Keratinocyte (primary cell): ENCODE results near the gene TSGA10. TPM values are rescaled to one million over a fixed set of nuclear protein-coding genes. Genes with fewer than 3 reads are reported as not detected.

ENCODE experiments used
- DNase-seq: peaks from one replicate; pipeline ENCODE4 v3.0.0-alpha.2; 2011; ENCODE audit warnings: low read depth, missing footprints, low spot score
- FAIRE-seq: peaks from 2 replicates; lab custom pipeline; 2011; peaks lifted over from hg19 to GRCh38; lab: Jason Lieb, UNC
- H2AFZ ChIP-seq: 2 replicates; pipeline ENCODE4 v1.6.0; 2012; ENCODE audit warnings: low read length, control low read depth, inconsistent platforms; ENCODE audit not compliant: control insufficient read depth
- H3K27ac ChIP-seq: 2 replicates; pipeline ENCODE4 v1.5.1; 2011; ENCODE audit warnings: low read length; ENCODE audit not compliant: control insufficient read depth, insufficient read depth
- H3K27me3 ChIP-seq: 3 replicates; pipeline ENCODE4 v1.6.0; 2011; ENCODE audit warnings: low read length; ENCODE audit not compliant: control insufficient read depth, insufficient read depth; ENCODE audit errors: extremely low read depth
- H3K36me3 ChIP-seq, 2 experiments: 2 replicates in 1 of 2; 3 replicates in 1 of 2; pipeline ENCODE4 v1.5.1; 2011; ENCODE audit warnings: low read length in 2 of 2, mild to moderate bottlenecking in 1 of 2; ENCODE audit not compliant: control insufficient read depth in 2 of 2, insufficient read depth in 2 of 2; ENCODE audit errors: extremely low read depth in 1 of 2
- H3K4me1 ChIP-seq: 3 replicates; pipeline ENCODE4 v1.5.1; 2011; ENCODE audit warnings: low read length; ENCODE audit not compliant: control insufficient read depth, insufficient read depth; ENCODE audit errors: extremely low read depth
- H3K4me2 ChIP-seq: 3 replicates; pipeline ENCODE4 v1.6.0; 2011; ENCODE audit warnings: low read depth, low read length; ENCODE audit not compliant: control insufficient read depth, insufficient read depth; ENCODE audit errors: extremely low read depth
- H3K4me3 ChIP-seq, 3 experiments: fragments of 200-600 bp in 1 of 3; sonication (generic) in 1 of 3; 2 replicates in 2 of 3; 3 replicates in 1 of 3; pipeline ENCODE4 v1.5.1; 2011 to 2016; ENCODE audit warnings: low read length in 3 of 3, mild to moderate bottlenecking in 3 of 3, control low read depth in 2 of 3, inconsistent platforms in 1 of 3, low read depth in 1 of 3, mixed read lengths in 1 of 3, mixed run types in 1 of 3, moderate library complexity in 1 of 3; ENCODE audit not compliant: control insufficient read depth in 2 of 3, insufficient read depth in 2 of 3; ENCODE audit errors: extremely low read depth in 1 of 3
- H3K79me2 ChIP-seq: 2 replicates; pipeline ENCODE4 v1.6.0; 2012; ENCODE audit warnings: low read length; ENCODE audit not compliant: control insufficient read depth, insufficient read depth
- H3K9ac ChIP-seq: 3 replicates; pipeline ENCODE4 v1.6.0; 2011; ENCODE audit warnings: low read length; ENCODE audit not compliant: control insufficient read depth, insufficient read depth; ENCODE audit errors: extremely low read depth
- H3K9me1 ChIP-seq: 3 replicates; pipeline ENCODE4 v1.6.0; 2011; ENCODE audit warnings: low read length; ENCODE audit not compliant: control insufficient read depth, insufficient read depth; ENCODE audit errors: extremely low read depth
- H3K9me3 ChIP-seq: 2 replicates; pipeline ENCODE4 v1.5.1; 2012; ENCODE audit warnings: low read depth, low read length; ENCODE audit not compliant: control insufficient read depth
- H4K20me1 ChIP-seq: 3 replicates; pipeline ENCODE4 v1.6.0; 2011; ENCODE audit warnings: low read length; ENCODE audit not compliant: control insufficient read depth, insufficient read depth; ENCODE audit errors: extremely low read depth
- CTCF ChIP-seq, 3 experiments: IDR thresholded peaks in 1 of 3; conservative IDR thresholded peaks in 1 of 3; optimal IDR thresholded peaks in 1 of 3; 2 replicates in 2 of 3; 3 replicates in 1 of 3; pipeline versions ENCODE3 to v1.5.1; 2011; ENCODE audit warnings: low read length in 3 of 3, mild to moderate bottlenecking in 3 of 3, moderate library complexity in 2 of 3, control low read depth in 1 of 3, inconsistent platforms in 1 of 3; ENCODE audit not compliant: insufficient read depth in 2 of 3; ENCODE audit errors: extremely low read depth in 1 of 3
- EZH2 ChIP-seq: IDR thresholded peaks from one replicate; pipeline ENCODE4 v1.6.1; 2012; ENCODE audit warnings: inconsistent platforms, mild to moderate bottlenecking, low read length, moderate library complexity
- dilution Hi-C: fragments of 300-500 bp; cut with MboI; formaldehyde crosslinking; loops from one replicate; pipeline ENCODE4 v1.7.0; 2020; ENCODE audit warnings: low sequenced_read_pairs; ENCODE audit not compliant: extremely low pct_ligation_motif_present
- polyA plus RNA-seq, 5 experiments: library from polyadenylated mRNA; depleted of rRNA in 3 of 5; stranded (reverse) in 3 of 5; stranded (forward) in 1 of 5; unstranded in 1 of 5; fragments of >200 nt; gene quantifications; 1 replicate in 1 of 5; 2 replicates in 3 of 5; 3 replicates in 1 of 5; pipeline versions ENCODE4 v1.2.1 to v1.2.3, GENCODE V29; 2011 to 2012; ENCODE audit warnings: missing spikeins in 2 of 5, low read depth in 1 of 5, low replicate concordance in 1 of 5

Gene TSGA10
- polyA plus RNA-seq, 1 donor (not counting 4 experiments of a cell fraction or from before 2014, with no cell fraction given), result 2.4 TPM

- no peaks in the 10 kb centered on the region for H3K9me1 ChIP-seq
- no peak for FAIRE-seq
Measured at GRCh38 chr2:99187011-99187410, 32.3 kb upstream of the TSGA10 start.

GRCh38 chr2:99184811-99185210 lies 30.1 kb upstream of the TSGA10 start:
- TF ChIP-seq EZH2, result no peak
- TF ChIP-seq CTCF (optimal IDR thresholded peaks at IDR 0.05 in 1 of 3, IDR thresholded peaks at IDR 0.05 in 1 of 3, conservative IDR thresholded peaks at IDR 0.05 in 1 of 3; ENCODE audit: extremely low read depth in 1 of 3, insufficient read depth in 2 of 3, low read length in 3 of 3), result no peak
- peaks cover 86% of the 10 kb centered on the region for H3K79me2 ChIP-seq
- no peak overlapping the region for H3K4me2 ChIP-seq
- H3K9me1 ChIP-seq, result no peaks in the 10 kb centered on the region
- DNase-seq (no peak), FAIRE-seq (no peak)
- H3K9me3 ChIP-seq, result no peaks in the 10 kb centered on the region
- peaks cover 3 to 5% of the 10 kb centered on the region in 2 experiments for H3K36me3 ChIP-seq
- H2AFZ ChIP-seq, result no peak overlapping the region
- no peak overlapping the region for H3K4me3 ChIP-seq
- no peak overlapping the region for H3K27ac ChIP-seq
- peaks cover 4% of the 10 kb centered on the region for H4K20me1 ChIP-seq
- no peaks in the 10 kb centered on the region for H3K27me3 ChIP-seq
- no peak overlapping the region for H3K9ac ChIP-seq
- peaks cover 9% of the 10 kb centered on the region for H3K4me1 ChIP-seq
- dilution Hi-C loops, result no loop called here

More at GRCh38 chr2:99187011-99187410, 32.3 kb upstream of the TSGA10 start:
- Histone ChIP-seq H3K4me3 (no peak overlapping the region), H3K4me2 (no peak overlapping the region), H3K27me3 (no peaks in the 10 kb centered on the region), H2AFZ (no peak overlapping the region), H3K27ac (no peak overlapping the region), H4K20me1 (peaks cover 4% of the 10 kb centered on the region), H3K36me3 (peaks cover 5 to 6% of the 10 kb centered on the region in 2 experiments), H3K79me2 (peaks cover 75% of the 10 kb centered on the region), H3K9me3 (no peaks in the 10 kb centered on the region), H3K9ac (no peak overlapping the region), H3K4me1 (peaks cover 8% of the 10 kb centered on the region)
- dilution Hi-C loops, result no loop called here
- DNase-seq, result no peak
- TF ChIP-seq CTCF (optimal IDR thresholded peaks at IDR 0.05 in 1 of 3, IDR thresholded peaks at IDR 0.05 in 1 of 3, conservative IDR thresholded peaks at IDR 0.05 in 1 of 3; ENCODE audit: extremely low read depth in 1 of 3, insufficient read depth in 2 of 3, low read length in 3 of 3) (no peak), EZH2 (no peak)
